PC-3 (cell line): ENCODE measurements around the gene CTXN2. TPM values are rescaled to one million over a fixed set of nuclear protein-coding genes. Genes with fewer than 3 reads are reported as not detected.

Source experiments
- ATAC-seq: fragments of 200-7000 bp; cut with Tn5 transposase; 2 replicates; pipeline ENCODE4 v1.9.1; 2020; ENCODE audit warnings: mild to moderate bottlenecking, moderate library complexity
- BruUV-seq: library from RNA; stranded (reverse); fragments of 400-500 nt; replicated peaks from 2 replicates; lab custom pipeline; 2021; lab: Mats Ljungman, UMichigan
- CTCF ChIA-PET: fragments of 300-600 bp; sonication (Branson Sonifier 250); formaldehyde crosslinking; loops from one replicate; lab custom pipeline; 2022; ENCODE audit warnings: antibody characterized with exemption; lab: Charles Lee
- POLR2A ChIA-PET: fragments of 300-600 bp; sonication (Branson Sonifier 250); formaldehyde crosslinking; loops from one replicate; lab custom pipeline; 2022; ENCODE audit warnings: antibody characterized with exemption; ENCODE audit not compliant: unreplicated experiment; lab: Charles Lee
- DNase-seq: peaks from one replicate; pipeline ENCODE4 v3.0.0-alpha.2; 2015
- H2AFZ ChIP-seq: fragments of 300-600 bp; sonication (generic); 2 replicates; pipeline ENCODE4 v1.6.0; 2016; ENCODE audit warnings: antibody characterized with exemption, low read length
- H3F3A ChIP-seq: fragments of 300-600 bp; sonication (generic); one replicate; pipeline ENCODE4 v1.6.0; 2017; ENCODE audit warnings: antibody characterized with exemption, low read length, control low read depth, mild to moderate bottlenecking; ENCODE audit not compliant: unreplicated experiment
- H3K27ac ChIP-seq: fragments of 300-600 bp; sonication (generic); 2 replicates; pipeline ENCODE4 v1.5.1; 2016; ENCODE audit warnings: mild to moderate bottlenecking, low read length
- H3K27me3 ChIP-seq: fragments of 300-600 bp; sonication (generic); 2 replicates; pipeline ENCODE4 v1.6.1; 2016; ENCODE audit warnings: low read length, mixed read lengths
- H3K36me3 ChIP-seq: fragments of 300-600 bp; sonication (generic); 2 replicates; pipeline ENCODE4 v1.6.1; 2016; ENCODE audit warnings: low read depth, mixed run types, low read length, mixed read lengths
- H3K4me1 ChIP-seq: fragments of 300-600 bp; sonication (generic); 2 replicates; pipeline ENCODE4 v1.5.1; 2016; ENCODE audit warnings: low read length; ENCODE audit not compliant: insufficient read depth
- H3K4me2 ChIP-seq: fragments of 300-600 bp; sonication (generic); 2 replicates; pipeline ENCODE4 v1.6.0; 2016; ENCODE audit warnings: low read length
- H3K4me3 ChIP-seq: fragments of 300-600 bp; sonication (generic); 2 replicates; pipeline ENCODE4 v1.5.1; 2016; ENCODE audit warnings: mild to moderate bottlenecking, low read length, mixed read lengths
- H3K79me2 ChIP-seq: fragments of 300-600 bp; sonication (generic); 2 replicates; pipeline ENCODE4 v1.6.1; 2017; ENCODE audit warnings: low read length, mixed read lengths
- H3K9ac ChIP-seq: fragments of 300-600 bp; sonication (generic); 2 replicates; pipeline ENCODE4 v1.6.0; 2016; ENCODE audit warnings: mild to moderate bottlenecking, low read length
- H3K9me2 ChIP-seq: fragments of 300-600 bp; sonication (generic); replicated peaks from 2 replicates; pipeline ENCODE4 v1.6.1; 2016; ENCODE audit warnings: mixed run types, low read length, mixed read lengths
- H3K9me3 ChIP-seq: fragments of 300-600 bp; sonication (generic); 2 replicates; pipeline ENCODE4 v1.6.1; 2016; ENCODE audit warnings: low read length, mixed read lengths
- H4K20me1 ChIP-seq: fragments of 300-600 bp; sonication (generic); 2 replicates; pipeline ENCODE4 v1.6.1; 2016; ENCODE audit warnings: low read length, mixed read lengths
- CTCF ChIP-seq: fragments of 300-600 bp; sonication (generic); conservative IDR thresholded peaks from 2 replicates; pipeline ENCODE4 v1.5.1; 2017; ENCODE audit warnings: antibody characterized with exemption, low read depth, mild to moderate bottlenecking, low read length
- EZH2 ChIP-seq: fragments of 300-600 bp; sonication (generic); IDR thresholded peaks from one replicate; pipeline ENCODE4 v1.6.1; 2017; ENCODE audit warnings: antibody characterized with exemption, mild to moderate bottlenecking, low read length; ENCODE audit not compliant: unreplicated experiment
- EZH2phosphoT487 ChIP-seq: fragments of 300-600 bp; sonication (generic); IDR thresholded peaks from 2 replicates; pipeline ENCODE4 v1.6.1; 2018; ENCODE audit warnings: mild to moderate bottlenecking, antibody characterized with exemption, low read length, borderline replicate concordance
- intact Hi-C: fragments of 100-400 bp; cut with micrococcal nuclease; formaldehyde crosslinking; loops from 2 replicates; pipeline ENCODE4 v1.9.0; 2023
- total RNA-seq: library from RNA; depleted of rRNA; stranded (reverse); fragments of >200 nt; gene quantifications from 2 replicates; pipeline ENCODE4 v1.2.3, GENCODE V29; 2014

CTXN2 gene
- total RNA-seq, 1 experiment from 2014 or later = not detected

DNA sequence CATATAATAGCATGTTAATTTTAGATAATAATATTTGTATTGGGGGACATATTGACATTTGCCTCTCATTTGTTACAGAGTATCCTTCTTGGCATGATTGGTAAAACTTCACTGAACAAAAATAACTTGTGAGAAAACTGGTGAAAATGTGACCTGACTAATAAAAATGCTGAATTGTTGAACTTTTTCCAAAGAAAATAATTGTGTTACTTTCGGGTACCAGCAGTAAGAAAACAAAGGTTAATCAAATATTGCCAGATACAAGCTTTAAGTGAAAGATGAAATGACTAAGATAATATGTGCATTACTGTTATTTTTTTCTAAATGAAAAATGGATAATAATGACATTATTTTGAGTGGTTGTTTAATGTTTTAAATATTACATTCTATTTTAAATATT is 29.8 kb downstream of the CTXN2 start:
- Histone ChIP-seq H3K79me2 (no peaks in the 10 kb centered on the region), H3K36me3 (no peaks in the 10 kb centered on the region), H3F3A (no peaks in the 10 kb centered on the region), H3K9ac (no peak overlapping the region), H3K27me3 (peaks cover 25% of the 10 kb centered on the region), H2AFZ (no peak overlapping the region), H4K20me1 (no peaks in the 10 kb centered on the region), H3K4me2 (no peak overlapping the region), H3K9me2 (no peaks in the 10 kb centered on the region), H3K4me3 (no peak overlapping the region), H3K4me1 (no peaks in the 10 kb centered on the region), H3K27ac (no peak overlapping the region), H3K9me3 (no peaks in the 10 kb centered on the region)
- BruUV-seq = no TSS peak
- CTCF ChIA-PET = no interaction called here
- DNase-seq (no peak), ATAC-seq (no peak)
- intact Hi-C loops = no loop called here
- POLR2A ChIA-PET = no interaction called here
- TF ChIP-seq EZH2phosphoT487 (no peak), EZH2 (no peak)

- no TSS peak for BruUV-seq
- POLR2A ChIA-PET = no interaction called here
- no peak for ATAC-seq
These were observed 30.4 kb downstream of the CTXN2 start for GRCh38 chr15:48221885-48222284.

GRCh38 chr15:48222627-48223026 is 31.2 kb downstream of the CTXN2 start:
- Histone ChIP-seq H3K4me2 (no peak overlapping the region), H3K27me3 (peaks cover 25% of the 10 kb centered on the region), H3K9ac (no peak overlapping the region), H3K79me2 (no peaks in the 10 kb centered on the region), H3K36me3 (no peaks in the 10 kb centered on the region), H3K4me1 (no peaks in the 10 kb centered on the region), H3K27ac (no peak overlapping the region), H3K9me3 (no peaks in the 10 kb centered on the region), H2AFZ (no peak overlapping the region), H3K4me3 (no peak overlapping the region), H3F3A (no peaks in the 10 kb centered on the region), H4K20me1 (no peaks in the 10 kb centered on the region), H3K9me2 (no peaks in the 10 kb centered on the region)
- POLR2A ChIA-PET = no interaction called here
- no peak for TF ChIP-seq EZH2
- TF ChIP-seq CTCF = no peak
- no peak for TF ChIP-seq EZH2phosphoT487
- intact Hi-C loops = no loop called here
- no TSS peak for BruUV-seq
- DNase-seq (no peak), ATAC-seq (no peak)
- CTCF ChIA-PET = no interaction called here

More at GRCh38 chr15:48221885-48222284, 30.4 kb downstream of the CTXN2 start:
- no peak overlapping the region for H3K27ac ChIP-seq
- H3K79me2 ChIP-seq = no peaks in the 10 kb centered on the region
- CTCF ChIA-PET = no interaction called here
- H3F3A ChIP-seq = no peaks in the 10 kb centered on the region
- H3K9me2 ChIP-seq = no peaks in the 10 kb centered on the region
- no peaks in the 10 kb centered on the region for H3K36me3 ChIP-seq
- H3K9ac ChIP-seq = no peak overlapping the region
- H3K4me1 ChIP-seq = no peaks in the 10 kb centered on the region
- no peaks in the 10 kb centered on the region for H3K9me3 ChIP-seq
- intact Hi-C loops = no loop called here
- H4K20me1 ChIP-seq = no peaks in the 10 kb centered on the region
- no peak for DNase-seq
- no peak overlapping the region for H3K4me3 ChIP-seq
- no peak overlapping the region for H2AFZ ChIP-seq
- no peak overlapping the region for H3K4me2 ChIP-seq
- H3K27me3 ChIP-seq = peaks cover 25% of the 10 kb centered on the region
- TF ChIP-seq CTCF (no peak), EZH2phosphoT487 (no peak), EZH2 (no peak)
